Measurements from ENCODE around the gene PKD1.
"Not testable (repeated sequence)": the region's sequence is repeated elsewhere in the genome, so short reads cannot be mapped to it uniquely, and the experiment has no call there.

The PKD1 gene

DNA sequence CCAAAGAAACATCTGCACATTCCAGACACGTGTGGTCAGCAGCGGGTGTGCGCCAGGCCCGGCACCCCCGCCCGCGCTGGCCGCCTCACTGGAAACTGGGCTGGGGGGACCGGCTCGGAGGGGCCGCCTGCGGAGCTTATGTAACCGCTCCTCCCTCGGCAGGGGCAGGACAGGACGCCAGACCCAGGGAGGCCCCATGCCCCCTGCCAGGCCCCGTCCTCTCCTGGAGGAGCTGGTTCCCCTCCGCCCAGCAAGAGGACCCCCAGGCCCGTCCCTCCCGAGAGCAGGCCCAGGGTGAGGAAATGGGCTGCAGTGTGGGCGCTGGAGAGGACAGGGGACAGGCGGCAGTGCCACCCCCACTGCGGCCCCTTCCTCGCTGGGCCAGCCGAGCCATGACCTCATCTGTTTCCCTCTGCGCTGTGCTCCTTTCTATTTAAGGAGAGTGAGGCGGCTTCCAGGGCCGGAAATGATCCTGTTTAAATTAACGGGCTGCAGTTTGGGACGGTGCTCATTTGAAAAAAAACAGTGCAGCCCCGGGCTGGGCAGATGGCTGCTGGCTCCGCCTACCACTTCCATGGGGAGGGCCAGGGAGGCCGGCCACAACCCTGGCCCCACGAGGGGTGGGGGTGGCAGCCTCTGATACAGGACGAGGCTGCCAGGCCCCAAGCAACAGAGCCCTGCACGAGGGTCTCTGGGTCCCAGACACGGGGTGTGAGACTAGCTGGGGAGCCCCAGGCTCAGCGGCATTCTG is 10.8 kb downstream of the PKD1 start:
- H3K36me3 ChIP-seq (ENCODE audit: control insufficient read depth, insufficient read depth, low read length); H3K4me3 ChIP-seq (ENCODE audit: insufficient read depth, low read depth, low read length); H3K9me3 ChIP-seq (ENCODE audit: control insufficient read depth, low read length); H3K27me3 ChIP-seq (ENCODE audit: control insufficient read depth, insufficient read depth, low read length, poor library complexity, severe bottlenecking): not testable (repeated sequence)
- H3K27ac ChIP-seq (ENCODE audit: insufficient read depth, low read depth, low read length, poor library complexity, severe bottlenecking), result peak overlapping the region; percentile 67
- WGBS, 2 experiments, result 11 to 22% methylated on average over 37 of the region's 37 CpGs
- H3K4me1 ChIP-seq (ENCODE audit: control insufficient read depth, insufficient read depth, low read length), result peaks cover 18% of the 10 kb centered on the region

DNA sequence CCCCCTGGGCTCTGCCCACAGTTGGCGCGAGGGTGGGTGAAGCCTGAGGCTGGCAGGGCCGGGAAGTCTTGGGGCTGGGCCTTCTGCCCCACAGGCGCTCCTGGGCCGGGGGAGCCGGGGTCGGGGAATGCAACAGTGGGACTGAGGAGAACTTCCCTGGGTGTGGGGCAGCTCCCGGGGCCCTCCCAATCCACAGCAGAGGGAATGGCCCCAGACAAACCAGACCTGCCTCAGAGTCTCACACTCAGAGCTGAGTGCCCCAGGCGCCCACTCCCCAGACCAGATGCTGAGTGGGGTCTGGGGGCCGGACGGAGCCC is 11.4 kb downstream of the PKD1 start:
- not testable (repeated sequence) for H3K36me3 ChIP-seq (ENCODE audit: control insufficient read depth, insufficient read depth, low read length); H3K4me3 ChIP-seq (ENCODE audit: insufficient read depth, low read depth, low read length); H3K27me3 ChIP-seq (ENCODE audit: control insufficient read depth, insufficient read depth, low read length, poor library complexity, severe bottlenecking); H3K9me3 ChIP-seq (ENCODE audit: control insufficient read depth, low read length)
- WGBS, 2 experiments, result 67 to 68% methylated on average over 11 of the region's 11 CpGs
- peaks cover 18% of the 10 kb centered on the region for H3K4me1 ChIP-seq (ENCODE audit: control insufficient read depth, insufficient read depth, low read length)
- peak overlapping the region; percentile 67 for H3K27ac ChIP-seq (ENCODE audit: insufficient read depth, low read depth, low read length, poor library complexity, severe bottlenecking)

- H3K9me3 ChIP-seq (ENCODE audit: control insufficient read depth, low read length); H3K27me3 ChIP-seq (ENCODE audit: control insufficient read depth, insufficient read depth, low read length, poor library complexity, severe bottlenecking); H3K36me3 ChIP-seq (ENCODE audit: control insufficient read depth, insufficient read depth, low read length); H3K27ac ChIP-seq (ENCODE audit: insufficient read depth, low read depth, low read length, poor library complexity, severe bottlenecking); H3K4me3 ChIP-seq (ENCODE audit: insufficient read depth, low read depth, low read length): not testable (repeated sequence)
- peaks cover 18% of the 10 kb centered on the region for H3K4me1 ChIP-seq (ENCODE audit: control insufficient read depth, insufficient read depth, low read length)
- 87% methylated on average over 20 to 22 of the region's 27 CpGs for WGBS, 2 experiments
Measured at GRCh38 chr16:2123706-2124376, 11.9 kb downstream of the PKD1 start.

GRCh38 chr16:2122934-2123683 is 12.6 kb downstream of the PKD1 start:
- H3K27ac ChIP-seq (ENCODE audit: insufficient read depth, low read depth, low read length, poor library complexity, severe bottlenecking), result not testable (repeated sequence)
- 89 to 90% methylated on average over 15 to 16 of the region's 26 CpGs for WGBS, 2 experiments

DNA sequence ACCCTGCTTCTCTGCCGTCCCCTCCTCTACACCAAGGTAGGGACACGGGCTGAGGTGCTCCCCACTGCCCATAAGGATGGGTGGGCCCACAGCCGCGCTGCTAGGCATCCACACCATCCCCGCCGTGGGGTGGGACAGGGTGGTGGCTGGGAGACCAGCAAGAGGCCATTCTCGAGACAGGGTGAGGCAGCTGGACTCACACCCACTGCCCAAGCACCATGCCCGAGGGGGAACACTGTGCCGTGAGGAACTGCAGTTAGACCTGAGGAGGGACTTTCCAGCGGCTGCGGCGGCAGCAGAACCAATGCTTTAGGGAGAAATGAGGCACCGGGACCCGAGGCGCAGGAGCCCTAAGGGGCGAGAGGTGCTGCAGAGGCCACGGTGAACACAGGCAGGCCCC is 13.3 kb downstream of the PKD1 start:
- 94 to 95% methylated on average over 16 to 17 of the region's 17 CpGs for WGBS, 2 experiments

More at GRCh38 chr16:2122934-2123683, 12.6 kb downstream of the PKD1 start:
- not testable (repeated sequence) for H3K27me3 ChIP-seq (ENCODE audit: control insufficient read depth, insufficient read depth, low read length, poor library complexity, severe bottlenecking); H3K9me3 ChIP-seq (ENCODE audit: control insufficient read depth, low read length); H3K4me3 ChIP-seq (ENCODE audit: insufficient read depth, low read depth, low read length); H3K36me3 ChIP-seq (ENCODE audit: control insufficient read depth, insufficient read depth, low read length)
- peaks cover 18% of the 10 kb centered on the region for H3K4me1 ChIP-seq (ENCODE audit: control insufficient read depth, insufficient read depth, low read length)

DNA sequence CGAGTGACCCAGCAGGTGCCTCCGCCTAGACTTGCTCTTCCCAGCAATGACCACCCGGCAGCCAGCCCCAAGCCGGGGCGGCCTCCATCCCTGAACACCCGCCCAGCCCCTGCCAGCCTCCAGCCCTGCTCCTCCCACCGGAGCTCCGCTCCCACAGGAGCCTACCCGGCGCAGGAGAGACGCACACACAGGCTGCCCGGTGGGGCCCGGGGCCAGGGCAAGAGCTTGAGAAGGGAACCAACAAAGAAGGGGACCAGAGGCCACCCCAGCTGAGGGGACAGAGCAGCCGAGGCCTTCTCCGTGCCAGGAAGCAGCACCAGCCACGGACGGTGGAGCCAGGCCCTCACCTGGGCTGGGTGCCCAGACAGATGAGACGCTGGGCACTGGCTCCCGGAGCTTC is 13.8 kb downstream of the PKD1 start:
- no peaks in the 10 kb centered on the region for H3K36me3 ChIP-seq (ENCODE audit: control insufficient read depth, insufficient read depth, low read length)
- no peaks in the 10 kb centered on the region for H3K9me3 ChIP-seq (ENCODE audit: control insufficient read depth, low read length)
- peaks cover 18% of the 10 kb centered on the region for H3K4me1 ChIP-seq (ENCODE audit: control insufficient read depth, insufficient read depth, low read length)
- 85 to 90% methylated on average over 17 to 18 of the region's 19 CpGs for WGBS, 2 experiments
- no peak overlapping the region for H3K27ac ChIP-seq (ENCODE audit: insufficient read depth, low read depth, low read length, poor library complexity, severe bottlenecking)
- H3K4me3 ChIP-seq (ENCODE audit: insufficient read depth, low read depth, low read length), result no peak overlapping the region
- H3K27me3 ChIP-seq (ENCODE audit: control insufficient read depth, insufficient read depth, low read length, poor library complexity, severe bottlenecking), result no peaks in the 10 kb centered on the region

More for the DNA sequence above, 13.3 kb downstream of the PKD1 start:
- Histone ChIP-seq H3K27ac (ENCODE audit: insufficient read depth, low read depth, low read length, poor library complexity, severe bottlenecking) (no peak overlapping the region), H3K4me1 (ENCODE audit: control insufficient read depth, insufficient read depth, low read length) (peaks cover 18% of the 10 kb centered on the region), H3K4me3 (ENCODE audit: insufficient read depth, low read depth, low read length) (no peak overlapping the region), H3K9me3 (ENCODE audit: control insufficient read depth, low read length) (no peaks in the 10 kb centered on the region), H3K36me3 (ENCODE audit: control insufficient read depth, insufficient read depth, low read length) (no peaks in the 10 kb centered on the region), H3K27me3 (ENCODE audit: control insufficient read depth, insufficient read depth, low read length, poor library complexity, severe bottlenecking) (no peaks in the 10 kb centered on the region)

DNA sequence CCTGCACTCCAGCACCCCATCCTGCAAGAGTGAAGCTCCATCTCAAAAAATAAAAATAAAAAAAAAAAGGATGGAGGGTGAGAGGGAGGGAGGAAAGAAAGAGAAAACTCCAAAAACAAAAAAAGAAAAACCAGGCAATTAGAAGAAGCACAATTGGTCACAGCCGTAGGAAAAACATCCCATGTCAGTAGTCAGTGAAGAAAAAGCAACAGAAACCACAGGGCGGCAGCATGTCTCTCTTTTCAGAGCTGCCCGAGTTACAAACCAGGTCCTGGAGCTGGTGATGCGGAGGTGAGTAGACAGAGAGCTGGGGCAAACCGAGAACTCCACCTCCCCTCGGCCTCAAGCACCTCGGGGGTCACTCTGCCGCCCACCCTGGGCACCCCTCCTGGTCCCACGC is 14.4 kb downstream of the PKD1 start:
- WGBS, 2 experiments, result 59 to 60% methylated on average over 9 of the region's 9 CpGs

GRCh38 chr16:2117960-2118722 is 17.6 kb downstream of the PKD1 start:
- H3K27me3 ChIP-seq (ENCODE audit: control insufficient read depth, insufficient read depth, low read length, poor library complexity, severe bottlenecking); H3K27ac ChIP-seq (ENCODE audit: insufficient read depth, low read depth, low read length, poor library complexity, severe bottlenecking); H3K4me1 ChIP-seq (ENCODE audit: control insufficient read depth, insufficient read depth, low read length); H3K9me3 ChIP-seq (ENCODE audit: control insufficient read depth, low read length); H3K4me3 ChIP-seq (ENCODE audit: insufficient read depth, low read depth, low read length); H3K36me3 ChIP-seq (ENCODE audit: control insufficient read depth, insufficient read depth, low read length): not testable (repeated sequence)
- WGBS, 2 experiments, result 90 to 94% methylated on average over 22 to 25 of the region's 35 CpGs

More for the DNA sequence above, 14.4 kb downstream of the PKD1 start:
- not testable (repeated sequence) for H3K4me3 ChIP-seq (ENCODE audit: insufficient read depth, low read depth, low read length); H3K36me3 ChIP-seq (ENCODE audit: control insufficient read depth, insufficient read depth, low read length); H3K9me3 ChIP-seq (ENCODE audit: control insufficient read depth, low read length); H3K27me3 ChIP-seq (ENCODE audit: control insufficient read depth, insufficient read depth, low read length, poor library complexity, severe bottlenecking); H3K27ac ChIP-seq (ENCODE audit: insufficient read depth, low read depth, low read length, poor library complexity, severe bottlenecking)
- peaks cover 18% of the 10 kb centered on the region for H3K4me1 ChIP-seq (ENCODE audit: control insufficient read depth, insufficient read depth, low read length)

GRCh38 chr16:2117341-2117740 is 18.4 kb downstream of the PKD1 start:
- not testable (repeated sequence) for H3K27me3 ChIP-seq (ENCODE audit: control insufficient read depth, insufficient read depth, low read length, poor library complexity, severe bottlenecking); H3K27ac ChIP-seq (ENCODE audit: insufficient read depth, low read depth, low read length, poor library complexity, severe bottlenecking); H3K9me3 ChIP-seq (ENCODE audit: control insufficient read depth, low read length); H3K4me1 ChIP-seq (ENCODE audit: control insufficient read depth, insufficient read depth, low read length); H3K36me3 ChIP-seq (ENCODE audit: control insufficient read depth, insufficient read depth, low read length); H3K4me3 ChIP-seq (ENCODE audit: insufficient read depth, low read depth, low read length)
- WGBS, 2 experiments, result 97 to 100% methylated on average over 17 to 19 of the region's 25 CpGs

GRCh38 chr16:2116428-2116827 is 19.3 kb downstream of the PKD1 start:
- H3K9me3 ChIP-seq (ENCODE audit: control insufficient read depth, low read length); H3K27ac ChIP-seq (ENCODE audit: insufficient read depth, low read depth, low read length, poor library complexity, severe bottlenecking); H3K36me3 ChIP-seq (ENCODE audit: control insufficient read depth, insufficient read depth, low read length); H3K4me3 ChIP-seq (ENCODE audit: insufficient read depth, low read depth, low read length); H3K27me3 ChIP-seq (ENCODE audit: control insufficient read depth, insufficient read depth, low read length, poor library complexity, severe bottlenecking); H3K4me1 ChIP-seq (ENCODE audit: control insufficient read depth, insufficient read depth, low read length): not testable (repeated sequence)
- 92 to 94% methylated on average over 13 to 21 of the region's 24 CpGs for WGBS, 2 experiments

All from ectodermal cell (in vitro differentiated cells).